Testis (tissue), 2 donors: ENCODE measurements around the gene FAM107A.

Experiments used
- CTCF ChIP-seq, 3 experiments: fragments of 450-650 bp in 2 of 3; fragments of 200-600 bp in 1 of 3; sonication (generic) in 1 of 3; IDR thresholded peaks; one replicate each; pipeline ENCODE4 v1.5.1; 2016 to 2019; ENCODE audit warnings: antibody characterized with exemption in 3 of 3, mild to moderate bottlenecking in 2 of 3, moderate library complexity in 1 of 3
- POLR2A ChIP-seq: fragments of 450-650 bp; IDR thresholded peaks from one replicate; pipeline ENCODE4 v1.6.1; 2017; ENCODE audit warnings: antibody characterized with exemption, mild to moderate bottlenecking, moderate library complexity

- TF ChIP-seq CTCF (IDR thresholded peaks at IDR 0.05) = no peak
- TF ChIP-seq POLR2A = no peak
Observed at GRCh38 chr3:58563386-58564035, 13.7 kb downstream of the FAM107A start.
